NCI-H146 treated with DMSO at 0.1 percent for 48 hours (cell line): ENCODE data around the gene MEFV.
A peak's percentile ranks its signal among the peaks of the same experiment; 100 is the strongest.
"Not testable (repeated sequence)": the region's sequence is repeated elsewhere in the genome, so short reads cannot be mapped to it uniquely, and the experiment has no call there.

Source experiments
- DNase-seq: peaks from one replicate; lab custom pipeline; 2025; ENCODE audit not compliant: unreplicated experiment; lab: John Stamatoyannopoulos, UW

MEFV gene, protein sequence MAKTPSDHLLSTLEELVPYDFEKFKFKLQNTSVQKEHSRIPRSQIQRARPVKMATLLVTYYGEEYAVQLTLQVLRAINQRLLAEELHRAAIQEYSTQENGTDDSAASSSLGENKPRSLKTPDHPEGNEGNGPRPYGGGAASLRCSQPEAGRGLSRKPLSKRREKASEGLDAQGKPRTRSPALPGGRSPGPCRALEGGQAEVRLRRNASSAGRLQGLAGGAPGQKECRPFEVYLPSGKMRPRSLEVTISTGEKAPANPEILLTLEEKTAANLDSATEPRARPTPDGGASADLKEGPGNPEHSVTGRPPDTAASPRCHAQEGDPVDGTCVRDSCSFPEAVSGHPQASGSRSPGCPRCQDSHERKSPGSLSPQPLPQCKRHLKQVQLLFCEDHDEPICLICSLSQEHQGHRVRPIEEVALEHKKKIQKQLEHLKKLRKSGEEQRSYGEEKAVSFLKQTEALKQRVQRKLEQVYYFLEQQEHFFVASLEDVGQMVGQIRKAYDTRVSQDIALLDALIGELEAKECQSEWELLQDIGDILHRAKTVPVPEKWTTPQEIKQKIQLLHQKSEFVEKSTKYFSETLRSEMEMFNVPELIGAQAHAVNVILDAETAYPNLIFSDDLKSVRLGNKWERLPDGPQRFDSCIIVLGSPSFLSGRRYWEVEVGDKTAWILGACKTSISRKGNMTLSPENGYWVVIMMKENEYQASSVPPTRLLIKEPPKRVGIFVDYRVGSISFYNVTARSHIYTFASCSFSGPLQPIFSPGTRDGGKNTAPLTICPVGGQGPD

GRCh38 chr16:3256146-3256865 lies at the start of gene MEFV:
MEFV (minus strand) TSS chr16:3256633; CDS start chr16:3256587, 46 bp downstream.
- DNase-seq = no peak

DNA sequence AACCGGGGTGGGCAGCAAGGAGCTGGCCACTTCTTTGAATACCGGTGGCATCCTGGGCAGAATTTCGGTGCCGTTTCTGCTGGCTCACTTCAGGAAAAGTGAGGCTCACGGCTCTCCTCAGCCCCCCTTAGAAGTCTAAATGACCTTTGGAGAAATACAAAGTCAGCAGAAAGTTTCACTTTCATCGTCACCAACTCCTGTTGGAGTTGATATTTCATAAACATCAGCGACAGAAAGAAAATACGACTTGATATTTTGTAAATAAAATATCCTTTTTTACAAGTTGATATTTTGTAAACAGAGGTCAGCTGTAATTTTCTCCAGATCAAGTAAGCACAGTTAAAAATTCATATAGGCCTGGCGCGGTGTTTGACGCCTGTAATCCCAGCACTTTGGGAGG lies 49.6 kb upstream of the MEFV start:
- DNase-seq = no peak

- DNase-seq = peak; percentile 90
These were observed 49.0 kb upstream of the MEFV start, which contains the start of the genes TIGD7 and ZNF75A for GRCh38 chr16:3305109-3306068. TIGD7 (minus strand) TSS chr16:3305430; CDS start chr16:3300614, 4,816 bp downstream. ZNF75A (plus strand) TSS chr16:3305497; CDS start chr16:3308429, 2,932 bp downstream.

DNA sequence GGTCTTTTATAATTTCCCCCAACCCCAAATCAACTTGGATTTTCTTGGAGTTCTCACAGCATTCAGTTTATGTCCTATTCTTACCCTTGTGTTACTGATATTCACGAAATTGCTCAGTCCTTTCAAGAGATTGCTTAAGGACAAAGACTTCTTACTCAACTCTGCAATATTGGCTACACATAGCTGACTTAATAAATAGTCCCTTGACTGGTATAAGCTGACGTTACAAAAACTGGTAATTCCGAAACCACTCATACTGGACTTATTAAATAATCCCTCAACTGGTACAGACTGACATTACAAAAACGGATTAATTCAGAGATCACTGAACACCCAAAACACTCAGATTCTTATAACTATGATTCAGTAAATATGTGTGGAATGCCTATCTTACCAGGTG lies 47.9 kb upstream of the MEFV start:
- DNase-seq = no peak

- DNase-seq = no peak
These were observed 39.4 kb upstream of the MEFV start for GRCh38 chr16:3295783-3296182.

GRCh38 chr16:3295209-3295608 lies 38.8 kb upstream of the MEFV start:
- no peak for DNase-seq

DNA sequence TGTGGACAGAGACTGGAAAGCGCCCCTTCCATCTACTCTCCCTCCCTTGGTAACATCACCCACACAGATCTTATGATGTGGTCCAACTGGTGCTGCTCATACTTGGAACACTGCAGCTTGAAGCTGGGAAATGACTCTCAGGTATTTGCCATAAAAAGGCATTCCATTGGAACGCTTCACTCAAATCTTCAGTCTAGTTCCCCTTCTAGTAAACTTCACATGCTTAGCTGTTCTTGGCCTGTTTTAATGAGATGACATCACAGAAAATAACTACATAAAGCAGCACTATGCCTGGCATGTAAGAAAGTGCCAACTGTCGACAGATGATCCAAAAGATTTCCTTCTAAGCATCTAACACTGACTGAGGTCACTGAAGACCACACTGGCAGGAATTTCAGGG lies 36.2 kb upstream of the MEFV start:
- DNase-seq = no peak

DNA sequence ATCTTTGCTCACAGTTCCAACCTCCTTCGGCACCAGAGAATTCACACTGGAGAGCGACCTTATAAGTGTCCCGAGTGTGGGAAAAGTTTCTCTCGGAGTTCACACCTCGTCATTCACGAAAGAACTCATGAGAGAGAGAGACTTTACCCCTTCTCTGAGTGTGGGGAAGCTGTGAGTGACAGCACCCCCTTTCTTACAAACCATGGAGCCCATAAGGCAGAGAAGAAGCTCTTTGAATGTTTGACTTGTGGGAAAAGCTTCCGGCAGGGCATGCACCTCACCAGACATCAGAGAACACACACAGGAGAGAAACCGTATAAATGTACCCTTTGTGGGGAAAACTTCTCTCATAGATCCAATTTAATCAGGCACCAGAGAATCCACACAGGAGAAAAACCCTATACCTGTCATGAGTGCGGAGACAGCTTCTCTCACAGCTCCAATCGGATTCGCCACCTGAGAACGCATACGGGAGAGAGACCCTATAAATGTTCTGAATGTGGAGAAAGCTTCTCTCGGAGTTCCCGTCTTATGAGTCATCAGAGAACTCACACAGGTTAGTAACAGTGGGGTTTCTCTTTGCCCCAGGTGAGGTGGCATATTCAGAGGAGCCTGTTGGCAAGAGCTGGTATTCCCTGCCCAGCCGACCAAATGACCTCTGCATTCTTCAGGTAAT lies 33.7 kb upstream of the MEFV start:
- DNase-seq = no peak

DNA sequence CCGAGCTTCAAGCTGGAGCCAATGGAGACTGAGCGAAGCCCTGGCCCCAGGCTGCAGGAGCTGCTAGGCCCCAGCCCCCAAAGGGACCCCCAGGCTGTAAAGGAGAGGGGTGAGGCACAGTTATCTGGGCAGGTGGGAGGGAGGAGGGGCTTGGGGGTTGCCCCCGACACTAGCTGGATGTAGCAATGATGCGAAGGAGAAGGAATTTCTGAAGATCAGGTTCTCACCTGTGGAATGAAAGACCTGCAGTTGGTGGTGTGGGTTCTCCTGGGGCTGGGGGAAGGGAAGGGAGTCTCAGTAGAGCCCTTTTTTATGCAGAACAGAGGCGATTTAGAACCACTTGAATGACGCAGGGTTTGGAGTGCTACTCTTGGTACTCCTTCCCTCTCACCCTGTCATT lies 28.7 kb upstream of the MEFV start:
- DNase-seq = no peak

DNA sequence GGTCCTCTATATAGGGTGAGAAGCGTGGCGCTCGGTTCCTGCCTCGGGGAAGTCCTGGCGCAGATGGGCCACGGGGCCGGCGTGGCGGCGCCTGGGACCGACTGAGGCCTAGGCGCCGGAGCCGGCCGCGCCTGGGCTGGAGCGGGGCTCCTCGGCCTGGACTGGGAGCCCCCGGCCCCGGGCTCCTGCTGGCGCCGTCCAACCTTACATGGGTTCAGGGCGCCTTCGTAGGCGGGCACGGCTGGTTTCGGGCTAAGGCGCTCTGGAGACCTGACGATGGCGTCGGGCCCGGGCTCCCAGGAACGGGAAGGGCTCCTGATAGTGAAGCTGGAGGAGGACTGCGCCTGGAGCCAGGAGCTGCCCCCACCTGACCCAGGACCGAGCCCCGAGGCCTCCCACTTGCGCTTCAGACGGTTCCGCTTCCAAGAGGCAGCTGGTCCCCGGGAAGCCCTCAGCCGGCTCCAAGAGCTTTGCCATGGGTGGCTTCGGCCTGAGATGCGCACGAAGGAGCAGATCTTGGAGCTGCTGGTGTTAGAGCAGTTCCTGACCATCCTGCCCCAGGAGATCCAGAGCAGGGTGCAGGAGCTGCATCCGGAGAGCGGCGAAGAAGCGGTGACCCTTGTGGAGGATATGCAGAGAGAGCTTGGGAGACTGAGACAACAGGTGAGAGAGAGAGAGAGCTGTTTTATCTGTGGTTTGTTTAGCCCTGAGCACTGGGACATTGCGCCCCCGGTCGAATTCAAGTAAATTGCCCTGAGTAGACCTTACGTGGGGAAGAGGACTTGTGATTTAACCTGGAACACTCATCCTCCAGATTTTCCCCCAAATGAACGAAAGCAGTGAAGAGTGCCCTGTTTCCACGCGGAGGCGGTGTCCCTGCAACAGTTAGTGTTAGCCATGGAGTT lies 27.4 kb upstream of the MEFV start:
- DNase-seq = no peak

- peak; percentile 99 for DNase-seq
These were observed 26.5 kb upstream of the MEFV start, which contains the start of gene ZNF263 for GRCh38 chr16:3282730-3283542. ZNF263 (plus strand) TSS chr16:3283491; CDS start chr16:3283819, 328 bp downstream.

- peak; percentile 85 for DNase-seq
These were observed 25.8 kb upstream of the MEFV start for GRCh38 chr16:3282103-3282729.

DNA sequence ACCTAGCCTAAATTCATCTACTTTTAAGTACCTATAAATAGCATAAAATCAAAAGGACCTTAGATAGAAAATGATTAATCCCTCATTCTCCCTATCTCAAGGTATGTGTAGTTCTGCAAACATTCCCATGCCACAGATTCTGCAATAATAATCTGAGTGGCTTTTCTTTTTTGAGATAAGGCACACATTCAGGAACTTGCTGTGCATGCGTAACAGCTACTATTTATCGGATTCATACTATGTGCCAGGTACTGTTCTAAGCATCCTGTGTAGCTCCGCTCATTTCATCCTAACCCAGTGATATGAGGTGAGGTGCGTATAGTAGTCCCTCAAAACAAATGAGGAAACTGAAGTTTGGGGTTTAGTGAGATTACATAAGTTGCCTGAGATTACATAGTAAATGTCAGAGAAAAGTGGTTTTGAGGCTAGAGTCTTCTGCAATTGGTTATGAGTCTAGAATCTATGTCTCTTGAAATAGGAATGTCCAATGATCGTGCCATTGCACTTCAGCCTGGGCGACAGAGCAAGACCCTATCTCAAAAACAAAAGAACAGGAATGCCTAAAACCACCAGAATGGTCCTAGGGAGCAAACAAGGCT lies 24.9 kb upstream of the MEFV start:
- no peak for DNase-seq

DNA sequence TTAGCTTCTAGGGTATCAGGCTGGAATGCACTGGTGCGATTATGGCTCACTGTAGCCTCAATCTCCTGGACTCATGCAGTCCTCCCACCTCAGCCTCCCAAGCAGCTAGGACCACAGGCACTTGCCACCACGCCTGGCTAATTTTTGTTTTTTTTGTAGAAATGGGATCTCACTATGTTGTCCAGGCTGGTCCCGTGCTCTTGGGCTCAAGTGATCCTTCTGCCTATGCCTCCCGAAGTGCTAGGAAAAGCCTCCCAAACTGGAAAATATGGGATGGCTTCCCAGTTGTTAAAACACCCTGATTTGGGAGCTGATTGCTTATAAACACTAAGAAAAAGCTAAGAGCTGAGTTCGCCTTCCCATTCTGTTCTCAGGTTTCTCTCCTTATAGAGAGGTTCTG lies 20.2 kb upstream of the MEFV start:
- DNase-seq = no peak

DNA sequence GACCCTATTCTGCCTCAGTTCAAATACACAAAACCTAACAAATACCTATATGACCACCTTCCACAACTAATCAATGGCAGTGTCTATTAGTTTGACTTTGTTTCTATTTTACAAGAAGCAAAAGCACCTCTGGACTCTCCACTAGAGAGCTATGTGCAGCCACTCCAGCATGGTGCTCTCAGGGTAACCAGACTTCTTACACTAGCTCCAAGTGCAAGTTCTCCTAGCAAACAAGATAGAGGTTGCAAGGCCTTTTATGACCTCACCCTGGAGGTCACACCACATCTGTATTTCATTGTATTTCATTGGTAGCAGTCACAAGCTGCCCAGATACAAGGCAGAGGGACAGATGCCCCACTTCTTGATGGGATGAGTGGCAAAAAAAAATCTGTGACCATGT lies 18.5 kb upstream of the MEFV start:
- DNase-seq = no peak

DNA sequence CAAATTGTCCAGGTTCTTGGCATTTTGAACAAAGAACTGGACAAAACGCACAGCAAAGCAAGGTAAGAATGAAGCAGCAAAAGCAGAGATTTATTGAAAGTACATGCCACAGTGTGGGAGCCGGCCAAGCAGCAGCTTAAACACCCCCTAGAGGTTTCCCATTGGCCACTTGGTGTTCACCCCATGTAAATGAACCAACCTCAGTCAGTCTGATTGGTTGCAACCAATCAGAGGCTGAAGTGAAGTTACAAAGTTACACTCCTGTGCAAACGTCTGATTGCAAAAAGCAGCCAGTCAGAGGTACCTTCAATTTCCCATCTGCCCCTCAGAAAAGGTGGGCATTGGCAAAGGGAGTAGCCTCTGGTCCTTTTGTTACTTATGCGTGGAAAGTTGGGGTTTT lies 18.1 kb upstream of the MEFV start:
- no peak for DNase-seq

GRCh38 chr16:3271281-3271680 lies 14.8 kb upstream of the MEFV start:
- DNase-seq = not testable (repeated sequence)
